VCaP (cell line): ENCODE data around the gene HNRNPCL1.
"Not testable (repeated sequence)": the region's sequence is repeated elsewhere in the genome, so short reads cannot be mapped to it uniquely, and the experiment has no call there.

Source experiments
- H3K27ac ChIP-seq: fragments of 450-650 bp; 2 replicates; pipeline ENCODE4 v1.5.1; 2017
- TF ChIP-seq, protein P1 (sequence below): fragments of 450-650 bp; conservative IDR thresholded peaks from 2 replicates; pipeline ENCODE4 v1.5.1; 2017; ENCODE audit warnings: mild to moderate bottlenecking, moderate library complexity

The HNRNPCL1 gene

DNA sequence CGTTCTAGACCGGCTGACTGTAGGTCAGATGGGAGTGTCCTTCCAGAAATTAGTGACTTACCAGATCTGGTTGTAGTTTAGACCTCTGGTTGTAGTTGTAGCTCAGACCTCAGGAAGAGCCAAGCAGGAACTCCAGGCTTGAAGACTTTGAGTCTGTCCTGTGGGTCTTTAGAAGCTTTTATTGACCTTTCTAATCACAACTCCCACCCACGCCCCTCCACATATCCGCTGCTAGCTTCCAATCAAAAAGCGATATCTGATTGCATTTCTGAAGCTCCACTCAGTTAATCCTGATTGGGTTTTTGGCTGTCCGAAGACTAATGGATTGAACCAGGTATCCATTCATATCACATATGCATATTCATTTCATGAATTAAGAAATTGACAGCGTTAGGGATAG, at the start of gene HNRNPCL1:
HNRNPCL1 (minus strand) TSS at position 101 of the 400 bp plus-strand sequence. CDS start 431 bp downstream, outside the sequence.
- H3K27ac ChIP-seq = not testable (repeated sequence)

DNA sequence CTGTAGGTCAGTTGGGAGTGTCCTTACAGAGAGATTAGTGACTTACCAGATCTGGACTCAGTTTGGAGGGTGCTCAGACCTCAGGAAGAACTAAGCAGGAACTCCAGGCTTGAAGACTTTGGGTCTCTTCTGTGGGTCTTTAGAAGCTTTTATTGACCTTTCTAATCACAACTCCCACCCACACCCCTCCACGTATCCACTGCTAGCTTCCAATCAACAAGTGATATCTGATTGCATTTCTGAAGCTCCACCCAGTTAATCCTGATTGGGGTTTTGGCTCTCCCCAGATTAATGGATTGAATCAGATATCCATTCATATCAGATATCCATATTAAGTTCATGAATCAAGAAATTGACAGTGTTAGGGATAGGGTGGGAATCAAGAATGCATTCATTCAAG, 49.6 kb upstream of the HNRNPCL1 start, which contains the start of gene PRAMEF10:
PRAMEF10 (minus strand) TSS at position 101 of the 400 bp plus-strand sequence. CDS start 2,423 bp downstream, outside the sequence.
- H3K27ac ChIP-seq = not testable (repeated sequence)

DNA sequence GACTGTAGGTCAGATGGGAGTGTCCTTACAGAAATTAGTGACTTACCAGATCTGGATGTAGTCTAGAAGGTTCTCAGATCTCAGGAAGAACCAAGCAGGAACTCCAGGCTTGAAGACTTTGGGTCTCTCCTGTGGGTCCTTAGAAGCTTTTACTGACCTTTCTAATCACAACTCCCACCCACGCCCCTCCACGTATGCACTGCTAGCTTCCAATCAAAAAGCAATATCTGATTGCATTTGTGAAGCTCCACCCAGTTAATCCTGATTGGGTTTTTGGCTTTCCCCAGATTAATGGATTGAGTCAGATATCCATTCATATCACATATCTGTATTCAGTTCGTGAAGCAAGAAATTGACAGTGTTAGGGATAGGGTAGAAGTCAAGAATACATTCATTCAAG, 37.6 kb upstream of the HNRNPCL1 start, which contains the start of gene PRAMEF4:
PRAMEF4 (minus strand) TSS at position 101 of the 400 bp plus-strand sequence. CDS start 2,807 bp downstream, outside the sequence.
- H3K27ac ChIP-seq = not testable (repeated sequence)

DNA sequence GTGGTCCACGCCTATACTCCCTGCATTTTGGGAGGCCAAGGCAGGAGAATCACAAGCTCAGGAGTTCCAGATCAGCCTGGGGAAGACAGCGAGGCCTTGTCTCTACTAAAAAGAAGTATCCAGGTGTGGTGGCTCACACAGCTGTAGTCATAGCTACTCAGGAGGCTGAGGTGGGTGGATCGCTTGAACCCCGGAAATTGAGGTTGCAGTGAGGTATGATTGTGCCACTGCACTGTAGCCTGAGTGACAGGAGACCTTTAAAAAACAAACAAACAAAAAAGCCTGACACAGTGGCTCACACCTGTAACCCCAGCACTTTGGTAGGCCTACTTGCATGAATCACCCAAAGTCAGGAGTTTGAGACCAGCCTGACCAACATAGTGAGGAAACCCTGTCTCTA, 29.9 kb upstream of the HNRNPCL1 start:
- not testable (repeated sequence) for H3K27ac ChIP-seq

DNA sequence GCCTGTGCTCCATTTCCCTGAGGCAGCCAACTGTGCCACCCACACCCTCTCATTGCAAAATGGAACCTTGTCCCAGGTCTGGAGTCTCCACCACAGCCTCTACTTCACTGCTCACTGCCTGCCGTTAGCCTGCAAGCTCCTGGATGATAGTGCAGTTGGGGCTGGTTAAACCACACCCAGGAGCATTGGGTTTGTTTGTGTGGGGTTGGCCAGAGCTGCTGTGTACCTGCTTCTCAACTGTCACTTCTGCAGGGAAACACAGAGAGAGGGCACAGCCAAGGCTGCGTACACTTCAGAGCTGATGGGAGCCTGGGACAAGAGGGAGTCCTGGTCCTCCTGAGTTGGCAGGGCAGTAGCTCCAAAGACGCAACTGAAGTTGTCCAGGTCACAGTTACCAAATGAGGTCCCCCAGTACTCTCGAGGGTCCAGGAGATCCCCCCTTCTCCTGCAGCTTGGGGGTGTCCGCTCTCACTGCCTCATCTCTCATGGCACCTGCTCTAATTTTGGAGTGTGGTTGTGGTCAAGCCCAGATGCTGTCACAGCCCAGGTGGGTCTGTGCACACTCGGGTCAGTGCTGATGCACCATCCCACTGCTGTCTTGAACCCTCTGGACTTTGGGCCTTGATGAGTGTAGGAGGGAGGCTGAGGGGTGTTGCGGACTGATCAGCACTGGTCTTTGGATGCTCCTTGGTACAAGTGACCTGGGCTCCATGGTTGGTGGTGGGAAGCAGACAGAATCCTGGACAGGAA, 14.8 kb upstream of the HNRNPCL1 start:
- H3K27ac ChIP-seq = not testable (repeated sequence)

DNA sequence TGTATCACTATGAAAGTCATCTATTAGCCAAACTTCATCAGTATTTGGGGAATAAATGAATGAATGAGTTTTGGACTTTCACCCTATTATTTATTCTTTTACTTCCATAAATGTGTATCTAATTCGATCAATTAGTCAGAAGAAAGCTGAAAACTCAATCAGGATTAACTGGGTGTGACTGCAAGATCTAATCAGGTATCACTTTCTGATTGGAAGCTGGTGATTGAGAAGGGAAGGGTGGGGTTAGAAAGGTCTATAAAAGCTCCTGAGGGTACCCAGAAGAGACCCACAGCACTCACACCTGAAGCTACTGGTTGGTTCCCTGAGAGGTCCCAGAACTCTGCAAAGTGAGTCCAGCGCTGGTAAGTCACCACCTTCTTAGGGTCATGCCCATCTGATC, 8.3 kb upstream of the HNRNPCL1 start, which contains the start of gene PRAMEF2:
PRAMEF2 (plus strand) TSS at position 301 of the 400 bp plus-strand sequence. CDS start 1,924 bp downstream, outside the sequence.
- not testable (repeated sequence) for H3K27ac ChIP-seq

DNA sequence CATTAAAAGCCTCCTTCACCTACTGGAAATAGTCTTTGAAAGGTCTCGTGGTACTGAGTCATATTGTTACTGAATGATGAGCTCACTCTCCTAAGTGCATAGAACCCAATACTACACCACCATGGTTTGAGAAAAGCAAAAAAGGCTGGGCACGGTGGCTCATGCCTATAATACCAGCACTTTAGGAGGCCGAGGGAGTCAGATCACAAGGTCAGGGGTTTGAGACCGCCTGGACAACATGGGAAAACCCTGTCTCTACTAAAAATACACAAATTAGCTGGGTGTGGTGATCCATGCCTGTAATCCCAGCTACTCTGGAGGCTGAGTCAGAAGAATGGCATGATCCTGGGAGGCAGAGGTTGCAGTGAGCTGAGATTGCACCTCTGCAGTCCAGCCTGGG, 3.3 kb upstream of the HNRNPCL1 start:
- TF ChIP-seq, protein P1, sequence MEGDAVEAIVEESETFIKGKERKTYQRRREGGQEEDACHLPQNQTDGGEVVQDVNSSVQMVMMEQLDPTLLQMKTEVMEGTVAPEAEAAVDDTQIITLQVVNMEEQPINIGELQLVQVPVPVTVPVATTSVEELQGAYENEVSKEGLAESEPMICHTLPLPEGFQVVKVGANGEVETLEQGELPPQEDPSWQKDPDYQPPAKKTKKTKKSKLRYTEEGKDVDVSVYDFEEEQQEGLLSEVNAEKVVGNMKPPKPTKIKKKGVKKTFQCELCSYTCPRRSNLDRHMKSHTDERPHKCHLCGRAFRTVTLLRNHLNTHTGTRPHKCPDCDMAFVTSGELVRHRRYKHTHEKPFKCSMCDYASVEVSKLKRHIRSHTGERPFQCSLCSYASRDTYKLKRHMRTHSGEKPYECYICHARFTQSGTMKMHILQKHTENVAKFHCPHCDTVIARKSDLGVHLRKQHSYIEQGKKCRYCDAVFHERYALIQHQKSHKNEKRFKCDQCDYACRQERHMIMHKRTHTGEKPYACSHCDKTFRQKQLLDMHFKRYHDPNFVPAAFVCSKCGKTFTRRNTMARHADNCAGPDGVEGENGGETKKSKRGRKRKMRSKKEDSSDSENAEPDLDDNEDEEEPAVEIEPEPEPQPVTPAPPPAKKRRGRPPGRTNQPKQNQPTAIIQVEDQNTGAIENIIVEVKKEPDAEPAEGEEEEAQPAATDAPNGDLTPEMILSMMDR = no peak
- H3K27ac ChIP-seq = no peak overlapping the region

DNA sequence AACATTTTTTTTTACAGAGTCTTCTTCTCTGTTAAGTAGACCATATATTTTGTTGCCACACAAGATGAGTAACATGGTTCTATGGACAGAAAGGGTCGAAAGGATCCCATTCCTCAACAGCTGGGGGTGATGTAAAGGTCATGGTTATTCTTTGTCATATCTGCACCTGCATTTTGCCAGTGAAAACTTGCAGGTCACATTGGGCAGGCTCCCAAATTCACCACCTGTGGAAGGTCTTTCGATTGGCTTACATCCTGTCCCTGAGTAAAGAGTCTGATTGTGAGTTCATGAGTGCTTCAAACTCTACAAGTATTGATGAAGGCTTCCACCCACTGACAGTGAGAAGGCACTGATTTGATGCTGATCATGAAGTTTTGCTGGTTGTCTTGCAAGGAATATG, 15.3 kb downstream of the HNRNPCL1 start:
- not testable (repeated sequence) for H3K27ac ChIP-seq

DNA sequence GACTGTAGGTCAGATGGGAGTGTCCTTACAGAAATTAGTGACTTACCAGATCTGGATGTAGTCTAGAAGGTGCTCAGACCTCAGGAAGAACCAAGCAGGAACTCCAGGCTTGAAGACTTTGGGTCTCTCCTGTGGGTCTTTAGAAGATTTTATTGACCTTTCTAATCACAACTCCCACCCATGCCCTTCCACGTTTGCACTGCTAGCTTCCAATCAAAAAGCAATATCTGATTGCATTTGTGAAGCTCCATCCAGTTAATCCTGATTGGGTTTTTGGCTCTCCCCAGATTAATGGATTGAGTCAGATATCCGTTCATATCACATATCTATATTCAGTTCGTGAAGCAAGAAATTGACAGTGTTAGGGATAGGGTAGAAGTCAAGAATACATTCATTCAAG, 17.2 kb downstream of the HNRNPCL1 start, which contains the start of gene PRAMEF11:
PRAMEF11 (minus strand) TSS at position 101 of the 400 bp plus-strand sequence. CDS start 2,621 bp downstream, outside the sequence.
- not testable (repeated sequence) for H3K27ac ChIP-seq

DNA sequence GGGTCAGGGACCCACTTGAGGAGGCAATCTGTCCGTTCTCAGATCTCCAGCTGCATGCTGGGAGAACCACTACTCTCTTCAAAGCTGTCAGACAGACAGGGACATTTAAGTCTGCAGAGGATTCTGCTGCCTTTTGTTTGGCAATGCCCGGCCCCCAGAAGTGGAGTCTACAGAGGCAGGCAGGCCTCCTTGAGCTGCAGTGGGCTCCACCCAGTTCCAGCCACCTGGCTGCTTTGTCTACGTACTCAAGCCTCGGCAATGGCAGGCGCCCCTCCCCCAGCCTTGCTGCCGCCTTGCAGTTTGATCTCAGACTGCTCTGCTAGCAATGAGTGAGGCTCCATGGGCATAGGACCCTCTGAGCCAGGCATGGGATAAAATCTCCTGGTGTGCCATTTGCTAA, 29.5 kb downstream of the HNRNPCL1 start:
- H3K27ac ChIP-seq = not testable (repeated sequence)

DNA sequence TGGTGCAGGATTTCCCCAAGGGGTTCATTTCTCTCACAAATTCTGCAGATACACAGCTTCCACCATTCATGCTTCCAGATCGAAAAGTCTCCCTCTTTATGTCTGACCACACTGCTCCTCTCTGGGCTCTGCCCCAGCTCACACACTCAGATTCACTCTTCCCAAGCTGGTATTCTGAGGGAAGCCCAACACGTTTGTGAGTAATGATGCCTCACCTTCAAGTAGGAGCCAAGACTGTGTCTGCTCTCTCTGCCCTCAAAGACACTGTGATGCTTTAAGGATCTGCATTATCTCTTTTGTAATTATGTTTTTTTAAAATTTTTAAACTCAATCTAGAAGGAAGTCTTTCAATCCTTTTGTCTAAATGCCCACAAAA, 37.1 kb downstream of the HNRNPCL1 start:
- H3K27ac ChIP-seq = no peak overlapping the region

DNA sequence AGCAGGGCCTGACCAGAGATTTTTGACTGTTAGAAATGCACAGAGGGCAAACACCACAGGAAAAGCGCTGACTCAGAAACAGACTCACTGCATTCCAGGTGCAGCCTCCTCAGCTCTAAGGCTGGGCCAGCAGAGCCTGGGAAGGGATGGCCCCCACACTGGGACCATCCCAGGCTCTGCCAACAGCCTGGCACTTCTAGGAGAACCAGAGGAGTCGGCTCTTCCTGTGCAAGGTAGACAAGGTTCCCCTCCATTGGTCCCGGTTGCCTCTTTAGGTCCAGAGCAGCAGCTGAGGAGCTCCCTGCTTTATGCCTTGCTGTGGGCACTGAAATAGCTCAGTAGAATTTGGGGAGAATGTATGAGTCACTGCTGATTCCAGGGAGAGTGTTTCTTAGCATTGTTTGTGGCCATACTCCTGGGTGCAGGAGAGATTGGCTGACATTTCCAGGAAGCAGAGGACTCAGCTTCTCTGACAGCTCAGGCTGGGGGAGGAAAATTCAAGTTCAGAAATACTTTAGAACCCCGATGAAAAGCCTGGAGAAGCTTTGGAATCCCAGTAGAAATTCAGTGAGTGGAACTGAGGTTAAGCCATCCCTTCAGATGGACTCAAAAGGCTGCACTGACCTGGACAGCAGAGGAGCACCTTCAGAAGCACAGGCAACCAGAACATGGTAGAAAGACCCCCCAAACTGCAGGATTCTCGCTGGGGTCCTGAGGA, 37.7 kb downstream of the HNRNPCL1 start:
- TF ChIP-seq, protein P1 = no peak
- no peak overlapping the region for H3K27ac ChIP-seq

More for the DNA sequence above, 37.1 kb downstream of the HNRNPCL1 start:
- TF ChIP-seq, protein P1 = no peak
